ENCODE measurements around the gene PIGU. TPM values are rescaled to one million over a fixed set of nuclear protein-coding genes. Genes with fewer than 3 reads are reported as not detected.

The PIGU gene
- total and polyA plus RNA-seq, 2 of the 13 experiments (the other 11 are each of a cell fraction or from before 2014, with no cell fraction given) = 45.5 to 231 TPM

GRCh38 chr20:34713194-34713943 lies 36.5 kb upstream of the PIGU start (continued):
- TF ChIP-seq, protein P1, sequence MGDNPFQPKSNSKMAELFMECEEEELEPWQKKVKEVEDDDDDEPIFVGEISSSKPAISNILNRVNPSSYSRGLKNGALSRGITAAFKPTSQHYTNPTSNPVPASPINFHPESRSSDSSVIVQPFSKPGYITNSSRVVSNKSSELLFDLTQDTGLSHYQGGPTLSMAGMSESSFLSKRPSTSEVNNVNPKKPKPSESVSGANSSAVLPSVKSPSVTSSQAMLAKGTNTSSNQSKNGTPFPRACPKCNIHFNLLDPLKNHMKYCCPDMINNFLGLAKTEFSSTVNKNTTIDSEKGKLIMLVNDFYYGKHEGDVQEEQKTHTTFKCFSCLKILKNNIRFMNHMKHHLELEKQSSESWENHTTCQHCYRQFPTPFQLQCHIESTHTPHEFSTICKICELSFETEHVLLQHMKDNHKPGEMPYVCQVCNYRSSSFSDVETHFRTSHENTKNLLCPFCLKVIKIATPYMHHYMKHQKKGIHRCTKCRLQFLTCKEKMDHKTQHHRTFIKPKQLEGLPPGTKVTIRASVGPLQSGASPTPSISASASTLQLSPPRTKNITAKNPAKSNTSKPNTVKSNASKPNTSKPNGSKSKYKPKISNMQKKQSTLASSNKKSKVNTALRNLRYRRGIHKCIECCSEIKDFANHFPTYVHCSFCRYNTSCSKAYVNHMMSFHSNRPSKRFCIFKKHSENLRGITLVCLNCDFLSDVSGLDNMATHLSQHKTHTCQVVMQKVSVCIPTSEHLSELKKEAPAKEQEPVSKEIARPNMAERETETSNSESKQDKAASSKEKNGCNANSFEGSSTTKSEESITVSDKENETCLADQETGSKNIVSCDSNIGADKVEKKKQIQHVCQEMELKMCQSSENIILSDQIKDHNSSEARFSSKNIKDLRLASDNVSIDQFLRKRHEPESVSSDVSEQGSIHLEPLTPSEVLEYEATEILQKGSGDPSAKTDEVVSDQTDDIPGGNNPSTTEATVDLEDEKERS (CRISPR knock-in tag; IDR thresholded peaks at IDR 0.05) = no peak; the same call in 1 of the 2 replicates
- TF ChIP-seq NFIC (IDR thresholded peaks at IDR 0.05; ENCODE audit: low read length) (peak; percentile 36; the same call in 1 of the 2 replicates), ZFP62 (CRISPR knock-in tag; IDR thresholded peaks at IDR 0.05) (no peak), ZNF790 (CRISPR knock-in tag; IDR thresholded peaks at IDR 0.05; ENCODE audit: borderline replicate concordance) (no peak), ZSCAN12 (CRISPR knock-in tag; IDR thresholded peaks at IDR 0.05) (no peak), JUN (CRISPR knock-in tag; IDR thresholded peaks at IDR 0.05) (no peak), ZBTB42 (CRISPR knock-in tag; IDR thresholded peaks at IDR 0.05) (no peak), FOXK1 (CRISPR knock-in tag; IDR thresholded peaks at IDR 0.05; ENCODE audit: borderline replicate concordance, low read depth) (peak; percentile 4; the same call in 1 of the 2 replicates), BORCS8-MEF2B (CRISPR knock-in tag; IDR thresholded peaks at IDR 0.05) (no peak), ZNF772 (CRISPR knock-in tag; IDR thresholded peaks at IDR 0.05) (no peak), ATAD3A (CRISPR knock-in tag; IDR thresholded peaks at IDR 0.05) (no peak), ZNF609 (CRISPR knock-in tag; IDR thresholded peaks at IDR 0.05; ENCODE audit: borderline replicate concordance) (no peak), PRPF4 (IDR thresholded peaks at IDR 0.05; ENCODE audit: low read depth, low read length, poor library complexity, severe bottlenecking) (no peak), USF2 (IDR thresholded peaks at IDR 0.05; ENCODE audit: low read depth, low read length) (peak; percentile 37; the same call in 1 of the 2 replicates), USF2 (CRISPR knock-in tag; IDR thresholded peaks at IDR 0.05; ENCODE audit: borderline replicate concordance) (no peak), TEF (CRISPR knock-in tag; IDR thresholded peaks at IDR 0.05) (no peak)
- TF ChIP-seq, protein P2, sequence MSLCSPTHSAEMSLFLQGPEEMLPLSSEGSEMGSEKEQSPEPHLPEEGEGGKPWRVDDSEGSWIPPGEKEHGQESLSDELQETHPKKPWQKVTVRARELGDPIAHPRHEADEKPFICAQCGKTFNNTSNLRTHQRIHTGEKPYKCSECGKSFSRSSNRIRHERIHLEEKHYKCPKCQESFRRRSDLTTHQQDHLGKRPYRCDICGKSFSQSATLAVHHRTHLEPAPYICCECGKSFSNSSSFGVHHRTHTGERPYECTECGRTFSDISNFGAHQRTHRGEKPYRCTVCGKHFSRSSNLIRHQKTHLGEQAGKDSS (CRISPR knock-in tag; IDR thresholded peaks at IDR 0.05; ENCODE audit: borderline replicate concordance, low read depth) = peak; percentile 77; the same call in 1 of the 2 replicates
